WTC11 (cell line): Measurements from ENCODE around the gene FBXO15. TPM values are rescaled to one million over a fixed set of nuclear protein-coding genes. Genes with fewer than 3 reads are reported as not detected.

Experiments
- ATAC-seq: fragments of 200-7000 bp; cut with Tn5 transposase; 2 replicates; pipeline ENCODE4 v1.10.0; 2021; ENCODE audit warnings: mild to moderate bottlenecking, moderate library complexity
- CTCF ChIA-PET: fragments of 300-600 bp; sonication (Branson Sonifier 250); formaldehyde crosslinking; loops from one replicate; lab custom pipeline; 2021; ENCODE audit warnings: antibody characterized with exemption; lab: Charles Lee
- POLR2A ChIA-PET: fragments of 350-600 bp; sonication (Branson Sonifier 250); formaldehyde crosslinking; loops from one replicate; lab custom pipeline; 2021; ENCODE audit warnings: antibody characterized with exemption; lab: Charles Lee
- DNase-seq: peaks from one replicate; pipeline ENCODE4 v3.0.0; 2021; ENCODE audit warnings: low spot score
- H3K27ac Mint-ChIP-seq: 2 replicates; pipeline ENCODE4 v1.8.0; 2021; ENCODE audit warnings: mixed read lengths
- H3K27me3 Mint-ChIP-seq: 2 replicates; pipeline ENCODE4 v1.8.0; 2021; ENCODE audit warnings: low read depth, mild to moderate bottlenecking, moderate library complexity, mixed read lengths
- H3K36me3 Mint-ChIP-seq: 2 replicates; pipeline ENCODE4 v1.8.0; 2021; ENCODE audit warnings: mixed read lengths
- H3K4me1 Mint-ChIP-seq: 2 replicates; pipeline ENCODE4 v1.8.0; 2022; ENCODE audit warnings: mixed read lengths
- H3K4me3 Mint-ChIP-seq: 2 replicates; pipeline ENCODE4 v1.8.0; 2021; ENCODE audit warnings: mild to moderate bottlenecking, moderate library complexity, mixed read lengths
- H3K9me3 Mint-ChIP-seq: 2 replicates; pipeline ENCODE4 v1.8.0; 2021; ENCODE audit warnings: mixed read lengths
- ATF1 ChIP-seq: sonication (generic); formaldehyde crosslinking; IDR thresholded peaks from 2 replicates; pipeline ENCODE4 v1.8.1; 2023; ENCODE audit warnings: mild to moderate bottlenecking, moderate library complexity, missing genetic modification reagents
- MYBL2 ChIP-seq: sonication (generic); formaldehyde crosslinking; IDR thresholded peaks from 2 replicates; pipeline ENCODE4 v1.8.1; 2023; ENCODE audit warnings: mild to moderate bottlenecking, moderate library complexity, missing genetic modification reagents
- NFATC4 ChIP-seq: fragments of 250-450 bp; sonication (Bioruptor Pico); IDR thresholded peaks from 2 replicates; pipeline ENCODE4 v1.9.0; 2021; ENCODE audit warnings: mild to moderate bottlenecking
- NFE2L1 ChIP-seq: sonication (generic); formaldehyde crosslinking; IDR thresholded peaks from 2 replicates; pipeline ENCODE4 v1.8.1; 2023; ENCODE audit warnings: missing genetic modification reagents
- OVOL2 ChIP-seq: fragments of 250-450 bp; sonication (Bioruptor Pico); IDR thresholded peaks from 2 replicates; pipeline ENCODE4 v1.9.0; 2021; ENCODE audit warnings: mild to moderate bottlenecking, borderline replicate concordance
- SMAD4 ChIP-seq: sonication (generic); formaldehyde crosslinking; IDR thresholded peaks from 2 replicates; pipeline ENCODE4 v1.8.0; 2022; ENCODE audit warnings: mild to moderate bottlenecking, missing genetic modification reagents
- ZNF317 ChIP-seq: sonication (generic); formaldehyde crosslinking; IDR thresholded peaks from 2 replicates; pipeline ENCODE4 v1.8.1; 2023; ENCODE audit warnings: low read depth, mild to moderate bottlenecking, moderate library complexity, missing genetic modification reagents, borderline replicate concordance
- ZNF416 ChIP-seq: fragments of 250-450 bp; sonication (Bioruptor Pico); IDR thresholded peaks from 2 replicates; pipeline ENCODE4 v1.9.0; 2021; ENCODE audit warnings: mild to moderate bottlenecking, inconsistent platforms
- total RNA-seq: library from RNA; stranded (reverse); gene quantifications from 3 replicates; pipeline ENCODE4 v1.2.3, GENCODE V29; 2021
- TF ChIP-seq, protein P1 (sequence below): sonication (generic); formaldehyde crosslinking; IDR thresholded peaks from 2 replicates; pipeline ENCODE4 v1.8.1; 2023; ENCODE audit warnings: mild to moderate bottlenecking, missing genetic modification reagents
- TF ChIP-seq, protein P2 (sequence below): fragments of 250-450 bp; sonication (Bioruptor Pico); IDR thresholded peaks from 2 replicates; pipeline ENCODE4 v1.9.0; 2021; ENCODE audit warnings: mild to moderate bottlenecking
- TF ChIP-seq, protein P3 (sequence below): sonication (generic); formaldehyde crosslinking; IDR thresholded peaks from 2 replicates; pipeline ENCODE4 v1.8.0; 2022; ENCODE audit warnings: mild to moderate bottlenecking, missing genetic modification reagents
- TF ChIP-seq, protein P4 (sequence below): sonication (generic); formaldehyde crosslinking; IDR thresholded peaks from 2 replicates; pipeline ENCODE4 v1.8.1; 2023; ENCODE audit warnings: mild to moderate bottlenecking, missing genetic modification reagents, moderate library complexity
- TF ChIP-seq, protein P5 (sequence below): sonication (generic); formaldehyde crosslinking; IDR thresholded peaks from 2 replicates; pipeline ENCODE4 v1.8.1; 2022; ENCODE audit warnings: mild to moderate bottlenecking, moderate library complexity, missing genetic modification reagents
- TF ChIP-seq, protein P6 (sequence below): fragments of 250-450 bp; sonication (Bioruptor Pico); IDR thresholded peaks from 2 replicates; pipeline ENCODE4 v2.1.2; 2022; ENCODE audit warnings: mild to moderate bottlenecking, moderate library complexity
- TF ChIP-seq, protein P7 (sequence below): sonication (generic); formaldehyde crosslinking; IDR thresholded peaks from 2 replicates; pipeline ENCODE4 v1.8.1; 2022; ENCODE audit warnings: missing genetic modification reagents, borderline replicate concordance

The FBXO15 gene
- total RNA-seq, 1 experiment from 2014 or later, result 0.96 TPM

DNA sequence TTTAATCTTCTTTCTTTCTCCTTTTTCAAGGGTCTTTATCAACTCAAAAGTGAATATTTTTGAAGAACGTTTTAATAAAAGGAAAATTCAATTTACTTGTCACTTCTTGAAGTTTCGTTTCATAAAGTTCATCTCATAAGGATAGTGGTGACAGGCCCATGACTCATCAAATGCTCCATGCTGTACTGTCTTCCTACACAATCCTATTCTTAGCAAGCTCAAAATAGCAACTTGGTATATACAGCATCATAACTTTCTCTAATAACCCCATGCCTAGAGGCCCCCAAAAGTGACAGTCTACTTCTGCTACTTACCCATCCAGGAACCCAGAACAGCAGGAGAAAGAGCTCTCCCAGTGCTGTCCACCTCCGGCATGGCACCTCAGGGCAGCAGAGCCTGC, 7.7 kb downstream of the FBXO15 start (continued):
- TF ChIP-seq, protein P1, sequence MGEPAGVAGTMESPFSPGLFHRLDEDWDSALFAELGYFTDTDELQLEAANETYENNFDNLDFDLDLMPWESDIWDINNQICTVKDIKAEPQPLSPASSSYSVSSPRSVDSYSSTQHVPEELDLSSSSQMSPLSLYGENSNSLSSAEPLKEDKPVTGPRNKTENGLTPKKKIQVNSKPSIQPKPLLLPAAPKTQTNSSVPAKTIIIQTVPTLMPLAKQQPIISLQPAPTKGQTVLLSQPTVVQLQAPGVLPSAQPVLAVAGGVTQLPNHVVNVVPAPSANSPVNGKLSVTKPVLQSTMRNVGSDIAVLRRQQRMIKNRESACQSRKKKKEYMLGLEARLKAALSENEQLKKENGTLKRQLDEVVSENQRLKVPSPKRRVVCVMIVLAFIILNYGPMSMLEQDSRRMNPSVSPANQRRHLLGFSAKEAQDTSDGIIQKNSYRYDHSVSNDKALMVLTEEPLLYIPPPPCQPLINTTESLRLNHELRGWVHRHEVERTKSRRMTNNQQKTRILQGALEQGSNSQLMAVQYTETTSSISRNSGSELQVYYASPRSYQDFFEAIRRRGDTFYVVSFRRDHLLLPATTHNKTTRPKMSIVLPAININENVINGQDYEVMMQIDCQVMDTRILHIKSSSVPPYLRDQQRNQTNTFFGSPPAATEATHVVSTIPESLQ (CRISPR knock-in tag), result no peak
- TF ChIP-seq SMAD4 (CRISPR knock-in tag), result no peak
- no peak for TF ChIP-seq NFE2L1 (CRISPR knock-in tag)
- TF ChIP-seq, protein P2, sequence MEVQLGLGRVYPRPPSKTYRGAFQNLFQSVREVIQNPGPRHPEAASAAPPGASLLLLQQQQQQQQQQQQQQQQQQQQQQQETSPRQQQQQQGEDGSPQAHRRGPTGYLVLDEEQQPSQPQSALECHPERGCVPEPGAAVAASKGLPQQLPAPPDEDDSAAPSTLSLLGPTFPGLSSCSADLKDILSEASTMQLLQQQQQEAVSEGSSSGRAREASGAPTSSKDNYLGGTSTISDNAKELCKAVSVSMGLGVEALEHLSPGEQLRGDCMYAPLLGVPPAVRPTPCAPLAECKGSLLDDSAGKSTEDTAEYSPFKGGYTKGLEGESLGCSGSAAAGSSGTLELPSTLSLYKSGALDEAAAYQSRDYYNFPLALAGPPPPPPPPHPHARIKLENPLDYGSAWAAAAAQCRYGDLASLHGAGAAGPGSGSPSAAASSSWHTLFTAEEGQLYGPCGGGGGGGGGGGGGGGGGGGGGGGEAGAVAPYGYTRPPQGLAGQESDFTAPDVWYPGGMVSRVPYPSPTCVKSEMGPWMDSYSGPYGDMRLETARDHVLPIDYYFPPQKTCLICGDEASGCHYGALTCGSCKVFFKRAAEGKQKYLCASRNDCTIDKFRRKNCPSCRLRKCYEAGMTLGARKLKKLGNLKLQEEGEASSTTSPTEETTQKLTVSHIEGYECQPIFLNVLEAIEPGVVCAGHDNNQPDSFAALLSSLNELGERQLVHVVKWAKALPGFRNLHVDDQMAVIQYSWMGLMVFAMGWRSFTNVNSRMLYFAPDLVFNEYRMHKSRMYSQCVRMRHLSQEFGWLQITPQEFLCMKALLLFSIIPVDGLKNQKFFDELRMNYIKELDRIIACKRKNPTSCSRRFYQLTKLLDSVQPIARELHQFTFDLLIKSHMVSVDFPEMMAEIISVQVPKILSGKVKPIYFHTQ, result no peak
- TF ChIP-seq ATF1 (CRISPR knock-in tag), result no peak

DNA sequence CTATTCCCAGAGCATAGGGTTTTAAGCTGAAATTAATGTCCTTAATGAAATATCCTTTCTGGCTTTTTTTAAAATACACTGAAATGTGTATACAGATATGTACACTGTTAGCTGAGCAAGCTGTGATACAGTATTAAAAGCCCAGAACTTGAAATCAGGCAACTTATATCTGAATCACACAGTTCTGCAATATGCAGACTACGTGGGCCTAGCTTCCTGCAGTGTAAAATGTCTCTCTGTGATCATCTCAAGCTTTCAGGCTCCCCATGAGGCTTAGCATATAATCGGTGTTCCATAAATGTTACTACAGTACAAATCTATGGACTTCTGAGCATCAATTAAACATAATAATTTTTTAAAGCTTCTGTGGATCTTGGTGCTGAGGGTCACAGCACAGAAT, 8.2 kb downstream of the FBXO15 start:
- Mint-ChIP-seq H3K9me3 (no peaks in the 10 kb centered on the region), H3K27me3 (peaks cover 4% of the 10 kb centered on the region), H3K36me3 (no peaks in the 10 kb centered on the region), H3K27ac (no peak overlapping the region), H3K4me1 (peaks cover 11% of the 10 kb centered on the region; the same call in 1 of the 2 replicates), H3K4me3 (no peak overlapping the region)
- TF ChIP-seq OVOL2 (CRISPR knock-in tag) (no peak), ZNF317 (no peak), ZNF416 (CRISPR knock-in tag) (no peak), NFATC4 (CRISPR knock-in tag) (no peak), MYBL2 (CRISPR knock-in tag) (no peak)
- TF ChIP-seq, protein P3, sequence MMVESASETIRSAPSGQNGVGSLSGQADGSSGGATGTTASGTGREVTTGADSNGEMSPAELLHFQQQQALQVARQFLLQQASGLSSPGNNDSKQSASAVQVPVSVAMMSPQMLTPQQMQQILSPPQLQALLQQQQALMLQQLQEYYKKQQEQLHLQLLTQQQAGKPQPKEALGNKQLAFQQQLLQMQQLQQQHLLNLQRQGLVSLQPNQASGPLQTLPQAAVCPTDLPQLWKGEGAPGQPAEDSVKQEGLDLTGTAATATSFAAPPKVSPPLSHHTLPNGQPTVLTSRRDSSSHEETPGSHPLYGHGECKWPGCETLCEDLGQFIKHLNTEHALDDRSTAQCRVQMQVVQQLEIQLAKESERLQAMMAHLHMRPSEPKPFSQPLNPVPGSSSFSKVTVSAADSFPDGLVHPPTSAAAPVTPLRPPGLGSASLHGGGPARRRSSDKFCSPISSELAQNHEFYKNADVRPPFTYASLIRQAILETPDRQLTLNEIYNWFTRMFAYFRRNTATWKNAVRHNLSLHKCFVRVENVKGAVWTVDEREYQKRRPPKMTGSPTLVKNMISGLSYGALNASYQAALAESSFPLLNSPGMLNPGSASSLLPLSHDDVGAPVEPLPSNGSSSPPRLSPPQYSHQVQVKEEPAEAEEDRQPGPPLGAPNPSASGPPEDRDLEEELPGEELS, result no peak
- TF ChIP-seq, protein P4, sequence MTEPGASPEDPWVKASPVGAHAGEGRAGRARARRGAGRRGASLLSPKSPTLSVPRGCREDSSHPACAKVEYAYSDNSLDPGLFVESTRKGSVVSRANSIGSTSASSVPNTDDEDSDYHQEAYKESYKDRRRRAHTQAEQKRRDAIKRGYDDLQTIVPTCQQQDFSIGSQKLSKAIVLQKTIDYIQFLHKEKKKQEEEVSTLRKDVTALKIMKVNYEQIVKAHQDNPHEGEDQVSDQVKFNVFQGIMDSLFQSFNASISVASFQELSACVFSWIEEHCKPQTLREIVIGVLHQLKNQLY, result no peak
- TF ChIP-seq, protein P5, sequence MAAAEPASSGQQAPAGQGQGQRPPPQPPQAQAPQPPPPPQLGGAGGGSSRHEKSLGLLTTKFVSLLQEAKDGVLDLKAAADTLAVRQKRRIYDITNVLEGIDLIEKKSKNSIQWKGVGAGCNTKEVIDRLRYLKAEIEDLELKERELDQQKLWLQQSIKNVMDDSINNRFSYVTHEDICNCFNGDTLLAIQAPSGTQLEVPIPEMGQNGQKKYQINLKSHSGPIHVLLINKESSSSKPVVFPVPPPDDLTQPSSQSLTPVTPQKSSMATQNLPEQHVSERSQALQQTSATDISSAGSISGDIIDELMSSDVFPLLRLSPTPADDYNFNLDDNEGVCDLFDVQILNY (CRISPR knock-in tag), result no peak
- TF ChIP-seq, protein P6, sequence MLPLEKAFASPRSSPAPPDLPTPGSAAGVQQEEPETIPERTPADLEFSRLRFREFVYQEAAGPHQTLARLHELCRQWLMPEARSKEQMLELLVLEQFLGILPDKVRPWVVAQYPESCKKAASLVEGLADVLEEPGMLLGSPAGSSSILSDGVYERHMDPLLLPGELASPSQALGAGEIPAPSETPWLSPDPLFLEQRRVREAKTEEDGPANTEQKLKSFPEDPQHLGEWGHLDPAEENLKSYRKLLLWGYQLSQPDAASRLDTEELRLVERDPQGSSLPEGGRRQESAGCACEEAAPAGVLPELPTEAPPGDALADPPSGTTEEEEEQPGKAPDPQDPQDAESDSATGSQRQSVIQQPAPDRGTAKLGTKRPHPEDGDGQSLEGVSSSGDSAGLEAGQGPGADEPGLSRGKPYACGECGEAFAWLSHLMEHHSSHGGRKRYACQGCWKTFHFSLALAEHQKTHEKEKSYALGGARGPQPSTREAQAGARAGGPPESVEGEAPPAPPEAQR, result no peak
- TF ChIP-seq, protein P1 (CRISPR knock-in tag), result no peak
- TF ChIP-seq, protein P7, sequence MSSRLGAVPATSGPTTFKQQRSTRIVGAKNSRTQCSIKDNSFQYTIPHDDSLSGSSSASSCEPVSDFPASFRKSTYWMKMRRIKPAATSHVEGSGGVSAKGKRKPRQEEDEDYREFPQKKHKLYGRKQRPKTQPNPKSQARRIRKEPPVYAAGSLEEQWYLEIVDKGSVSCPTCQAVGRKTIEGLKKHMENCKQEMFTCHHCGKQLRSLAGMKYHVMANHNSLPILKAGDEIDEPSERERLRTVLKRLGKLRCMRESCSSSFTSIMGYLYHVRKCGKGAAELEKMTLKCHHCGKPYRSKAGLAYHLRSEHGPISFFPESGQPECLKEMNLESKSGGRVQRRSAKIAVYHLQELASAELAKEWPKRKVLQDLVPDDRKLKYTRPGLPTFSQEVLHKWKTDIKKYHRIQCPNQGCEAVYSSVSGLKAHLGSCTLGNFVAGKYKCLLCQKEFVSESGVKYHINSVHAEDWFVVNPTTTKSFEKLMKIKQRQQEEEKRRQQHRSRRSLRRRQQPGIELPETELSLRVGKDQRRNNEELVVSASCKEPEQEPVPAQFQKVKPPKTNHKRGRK (CRISPR knock-in tag), result no peak
- ATAC-seq, result no peak
- DNase-seq, result no peak
- ChIA-PET POLR2A (no interaction called here), CTCF (interaction anchor here (0.7 to 2.3 kb wide), 3 partner anchors 13 to 57 kb away, joined by 3 to 9 read pairs (median 7); no protein-coding TSS in a partner anchor)
